ENCODE measurements around the gene CXADR.
A peak's percentile ranks its signal among the peaks of the same experiment; 100 is the strongest.

The CXADR gene

GRCh38 chr21:17610911-17611310 is 98.1 kb downstream of the CXADR start:
- DNase-seq = no peak

- DNase-seq = peak; percentile 91
Observed at GRCh38 chr21:17611414-17612022, 98.7 kb downstream of the CXADR start.

- DNase-seq = peak; percentile 84
Observed at GRCh38 chr21:17612023-17612564, 99.3 kb downstream of the CXADR start.

- DNase-seq = peak; percentile 84
Observed at GRCh38 chr21:17612565-17613241, 99.9 kb downstream of the CXADR start, which contains the start of gene BTG3. Gene BTG3 (minus strand): TSS chr21:17612901. CDS start chr21:17609144, 3,757 bp downstream.

GRCh38 chr21:17613242-17613676 is 100.4 kb downstream of the CXADR start:
- peak; percentile 4 for DNase-seq

GRCh38 chr21:17616831-17617230 is 104.0 kb downstream of the CXADR start:
- no peak for DNase-seq

GRCh38 chr21:17622018-17622417 is 109.2 kb downstream of the CXADR start:
- no peak for DNase-seq

- DNase-seq = no peak
Observed at GRCh38 chr21:17631195-17631594, 118.4 kb downstream of the CXADR start.

GRCh38 chr21:17636711-17637110 is 123.9 kb downstream of the CXADR start:
- DNase-seq = no peak

GRCh38 chr21:17640821-17641220 is 128.0 kb downstream of the CXADR start:
- no peak for DNase-seq

Measured in inflammatory macrophage treated with lipopolysaccharide for 4 hours (primary cell).